Gastrocnemius medialis (tissue), 4 donors: ENCODE measurements around the gene ARHGAP24. TPM values are rescaled to one million over a fixed set of nuclear protein-coding genes. Genes with fewer than 3 reads are reported as not detected.

Experiments used
- ATAC-seq, 2 donors: fragments of 150-250 bp; one replicate each; pipeline ENCODE4 v1.9.1; 2016
- DNase-seq, 2 donors: peaks; one replicate each; pipeline ENCODE4 v3.0.0-alpha.2; 2019
- H3K27ac ChIP-seq, 4 donors: fragments of 200-600 bp; sonication (generic); 1 replicate in 1 of 4; 2 replicates in 3 of 4; pipeline ENCODE4 v1.5.1; 2016 to 2018; ENCODE audit warnings: mild to moderate bottlenecking in 2 of 4, moderate library complexity in 1 of 4
- H3K27me3 ChIP-seq, 3 donors: fragments of 200-600 bp; sonication (generic) in 2 of 3; 1 replicate in 1 of 3; 2 replicates in 2 of 3; pipeline versions ENCODE4 v1.5.1 to v1.6.0; 2016 to 2019; ENCODE audit warnings: mild to moderate bottlenecking in 1 of 3, moderate library complexity in 1 of 3
- H3K36me3 ChIP-seq, 2 donors: fragments of 200-600 bp; sonication (generic) in 1 of 2; one replicate each; pipeline ENCODE4 v1.5.1; 2017 to 2018
- H3K4me1 ChIP-seq, 2 donors: fragments of 200-600 bp; sonication (generic) in 1 of 2; one replicate each; pipeline ENCODE4 v1.5.1; 2016 to 2017; ENCODE audit warnings: mild to moderate bottlenecking in 2 of 2
- H3K4me3 ChIP-seq, 4 donors: fragments of 200-600 bp; sonication (generic) in 3 of 4; 1 replicate in 1 of 4; 2 replicates in 3 of 4; pipeline ENCODE4 v1.5.1; 2016 to 2019; ENCODE audit warnings: mild to moderate bottlenecking in 2 of 4
- H3K9me3 ChIP-seq, 3 donors: fragments of 200-600 bp; sonication (generic) in 2 of 3; 1 replicate in 1 of 3; 2 replicates in 2 of 3; pipeline ENCODE4 v1.5.1; 2016 to 2019
- POLR2A ChIP-seq, 2 donors: fragments of 450-650 bp; IDR thresholded peaks; one replicate each; pipeline ENCODE4 v1.6.1; 2017; ENCODE audit warnings: antibody characterized with exemption in 2 of 2, mild to moderate bottlenecking in 2 of 2, moderate library complexity in 2 of 2
- in situ Hi-C, 4 donors: fragments of 200-750 bp; cut with MboI; loops; one replicate each; pipeline versions ENCODE4 v1.15.0 to v1.8.0; 2017; ENCODE audit warnings: low sequenced_read_pairs in 4 of 4
- intact Hi-C: fragments of 100-400 bp; cut with DNase I; formaldehyde crosslinking; loops from one replicate; pipeline ENCODE4 v1.15.1; 2023; ENCODE audit warnings: low total_unique reads
- total RNA-seq, 4 donors: library from RNA; depleted of rRNA; stranded (reverse); fragments of >200 nt; gene quantifications; one replicate each; pipeline versions ENCODE4 v1.1.0 to v1.2.3, GENCODE V29; 2016
- TF ChIP-seq, protein P1 (sequence below), 5 experiments: fragments of 450-650 bp in 3 of 5; fragments of 200-600 bp in 2 of 5; sonication (generic) in 2 of 5; IDR thresholded peaks in 4 of 5; conservative IDR thresholded peaks in 1 of 5; 1 replicate in 4 of 5; 2 replicates in 1 of 5; pipeline ENCODE4 v1.5.1; 2016 to 2019; ENCODE audit warnings: antibody characterized with exemption in 5 of 5, mild to moderate bottlenecking in 3 of 5, moderate library complexity in 3 of 5

The ARHGAP24 gene
- total RNA-seq, 4 donors from 2014 or later: 2.8 to 7.8 (median 5.3) TPM

GRCh38 chr4:85571008-85571407 lies 96.1 kb downstream of the ARHGAP24 start:
- H3K4me3 ChIP-seq: no peak overlapping the region
- DNase-seq: no peak
- no peaks in the 10 kb centered on the region for H3K4me1 ChIP-seq
- no peaks in the 10 kb centered on the region for H3K27me3 ChIP-seq
- H3K27ac ChIP-seq: no peak overlapping the region
- no peaks in the 10 kb centered on the region for H3K9me3 ChIP-seq
- in situ Hi-C loops (no loop called here), intact Hi-C loops (no loop called here)
- TF ChIP-seq POLR2A (IDR thresholded peaks at IDR 0.05): no peak
- no peak for ATAC-seq
- H3K36me3 ChIP-seq: no peaks in the 10 kb centered on the region

- ATAC-seq (no peak), DNase-seq (no peak)
- intact Hi-C loops (no loop called here), in situ Hi-C loops (no loop called here)
- Histone ChIP-seq H3K9me3 (no peaks in the 10 kb centered on the region), H3K27me3 (no peaks in the 10 kb centered on the region), H3K4me3 (no peak overlapping the region), H3K36me3 (no peaks in the 10 kb centered on the region), H3K4me1 (no peaks in the 10 kb centered on the region), H3K27ac (no peak overlapping the region)
- TF ChIP-seq POLR2A (IDR thresholded peaks at IDR 0.05): no peak
- TF ChIP-seq, protein P1, sequence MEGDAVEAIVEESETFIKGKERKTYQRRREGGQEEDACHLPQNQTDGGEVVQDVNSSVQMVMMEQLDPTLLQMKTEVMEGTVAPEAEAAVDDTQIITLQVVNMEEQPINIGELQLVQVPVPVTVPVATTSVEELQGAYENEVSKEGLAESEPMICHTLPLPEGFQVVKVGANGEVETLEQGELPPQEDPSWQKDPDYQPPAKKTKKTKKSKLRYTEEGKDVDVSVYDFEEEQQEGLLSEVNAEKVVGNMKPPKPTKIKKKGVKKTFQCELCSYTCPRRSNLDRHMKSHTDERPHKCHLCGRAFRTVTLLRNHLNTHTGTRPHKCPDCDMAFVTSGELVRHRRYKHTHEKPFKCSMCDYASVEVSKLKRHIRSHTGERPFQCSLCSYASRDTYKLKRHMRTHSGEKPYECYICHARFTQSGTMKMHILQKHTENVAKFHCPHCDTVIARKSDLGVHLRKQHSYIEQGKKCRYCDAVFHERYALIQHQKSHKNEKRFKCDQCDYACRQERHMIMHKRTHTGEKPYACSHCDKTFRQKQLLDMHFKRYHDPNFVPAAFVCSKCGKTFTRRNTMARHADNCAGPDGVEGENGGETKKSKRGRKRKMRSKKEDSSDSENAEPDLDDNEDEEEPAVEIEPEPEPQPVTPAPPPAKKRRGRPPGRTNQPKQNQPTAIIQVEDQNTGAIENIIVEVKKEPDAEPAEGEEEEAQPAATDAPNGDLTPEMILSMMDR (IDR thresholded peaks at IDR 0.05 in 4 of 5, conservative IDR thresholded peaks at IDR 0.05 in 1 of 5): no peak
These were observed 98.3 kb downstream of the ARHGAP24 start for GRCh38 chr4:85573270-85573669.

GRCh38 chr4:85577307-85577706 lies 102.4 kb downstream of the ARHGAP24 start:
- Histone ChIP-seq H3K4me3 (no peak overlapping the region), H3K27me3 (no peaks in the 10 kb centered on the region), H3K9me3 (no peaks in the 10 kb centered on the region), H3K4me1 (no peaks in the 10 kb centered on the region), H3K27ac (no peak overlapping the region), H3K36me3 (no peaks in the 10 kb centered on the region)
- in situ Hi-C loops: no loop called here
- intact Hi-C loops: no loop called here
- TF ChIP-seq, protein P1 (IDR thresholded peaks at IDR 0.05 in 4 of 5, conservative IDR thresholded peaks at IDR 0.05 in 1 of 5): no peak
- ATAC-seq (no peak), DNase-seq (no peak)

DNA sequence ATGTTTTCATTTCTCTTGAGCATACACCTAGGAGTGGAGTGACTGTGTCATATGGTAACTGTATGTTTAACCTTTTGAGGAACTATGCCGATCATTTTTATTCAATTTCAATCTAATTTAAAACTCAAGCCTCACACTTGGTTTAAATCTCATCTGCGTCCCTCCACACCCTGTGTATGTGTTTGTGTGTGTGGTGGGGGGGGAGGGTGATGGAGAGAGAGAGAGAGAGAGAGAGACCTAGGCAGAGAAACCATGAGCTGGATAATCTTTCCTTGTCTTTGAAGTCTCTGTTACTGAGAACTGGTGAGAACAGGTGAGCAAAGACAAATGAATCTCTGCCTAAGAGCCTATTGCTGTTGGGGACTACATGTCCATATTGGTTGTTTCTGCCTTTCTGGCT lies 105.0 kb downstream of the ARHGAP24 start:
- Histone ChIP-seq H3K36me3 (no peaks in the 10 kb centered on the region), H3K9me3 (no peaks in the 10 kb centered on the region), H3K27ac (no peak overlapping the region), H3K27me3 (no peaks in the 10 kb centered on the region), H3K4me3 (no peak overlapping the region), H3K4me1 (no peaks in the 10 kb centered on the region)
- no peak for DNase-seq
- in situ Hi-C loops (no loop called here), intact Hi-C loops (no loop called here)
- ATAC-seq: no peak
- TF ChIP-seq, protein P1 (IDR thresholded peaks at IDR 0.05 in 4 of 5, conservative IDR thresholded peaks at IDR 0.05 in 1 of 5): no peak

DNA sequence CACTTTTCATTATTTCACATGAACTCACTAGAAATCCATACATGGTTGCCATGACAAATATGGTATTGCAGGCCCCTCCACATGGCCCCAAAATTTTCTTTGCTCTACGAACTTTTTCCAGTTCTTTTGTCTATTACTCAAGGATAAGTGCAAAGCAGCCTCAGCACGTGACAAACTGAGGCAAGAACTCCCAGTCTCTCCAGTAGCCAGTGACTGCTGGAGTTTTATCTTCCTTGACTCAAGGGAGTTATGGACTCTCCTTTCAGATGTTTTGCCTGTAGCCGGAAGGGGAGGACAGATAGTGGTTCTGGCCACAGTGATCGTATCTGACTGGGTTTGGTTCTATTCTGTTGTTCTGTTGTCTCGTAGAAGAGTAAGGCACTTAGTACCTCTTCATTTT lies 105.5 kb downstream of the ARHGAP24 start:
- Histone ChIP-seq H3K4me1 (no peaks in the 10 kb centered on the region), H3K4me3 (no peak overlapping the region), H3K9me3 (no peaks in the 10 kb centered on the region), H3K27ac (no peak overlapping the region), H3K36me3 (no peaks in the 10 kb centered on the region), H3K27me3 (no peaks in the 10 kb centered on the region)
- no peak for TF ChIP-seq POLR2A (IDR thresholded peaks at IDR 0.05)
- TF ChIP-seq, protein P1 (IDR thresholded peaks at IDR 0.05 in 4 of 5, conservative IDR thresholded peaks at IDR 0.05 in 1 of 5): no peak
- intact Hi-C loops (no loop called here), in situ Hi-C loops (no loop called here)
- DNase-seq (no peak), ATAC-seq (no peak)
